Stimulated activated CD4-positive, alpha-beta T cell treated with anti-CD3 and anti-CD28 coated beads, Interleukin-1b, Interleukin-23, amount 100 ng/mL, for 4 hours (primary cell): ENCODE measurements around the gene NUDC.
A peak's percentile ranks its signal among the peaks of the same experiment; 100 is the strongest.
"Not testable (repeated sequence)": the region's sequence is repeated elsewhere in the genome, so short reads cannot be mapped to it uniquely, and the experiment has no call there.

ENCODE experiments used
- DNase-seq, 2 donors: peaks; one replicate each; pipeline ENCODE4 v3.0.0-alpha.2; 2020; ENCODE audit warnings: low read depth in 2 of 2

The NUDC gene

DNA sequence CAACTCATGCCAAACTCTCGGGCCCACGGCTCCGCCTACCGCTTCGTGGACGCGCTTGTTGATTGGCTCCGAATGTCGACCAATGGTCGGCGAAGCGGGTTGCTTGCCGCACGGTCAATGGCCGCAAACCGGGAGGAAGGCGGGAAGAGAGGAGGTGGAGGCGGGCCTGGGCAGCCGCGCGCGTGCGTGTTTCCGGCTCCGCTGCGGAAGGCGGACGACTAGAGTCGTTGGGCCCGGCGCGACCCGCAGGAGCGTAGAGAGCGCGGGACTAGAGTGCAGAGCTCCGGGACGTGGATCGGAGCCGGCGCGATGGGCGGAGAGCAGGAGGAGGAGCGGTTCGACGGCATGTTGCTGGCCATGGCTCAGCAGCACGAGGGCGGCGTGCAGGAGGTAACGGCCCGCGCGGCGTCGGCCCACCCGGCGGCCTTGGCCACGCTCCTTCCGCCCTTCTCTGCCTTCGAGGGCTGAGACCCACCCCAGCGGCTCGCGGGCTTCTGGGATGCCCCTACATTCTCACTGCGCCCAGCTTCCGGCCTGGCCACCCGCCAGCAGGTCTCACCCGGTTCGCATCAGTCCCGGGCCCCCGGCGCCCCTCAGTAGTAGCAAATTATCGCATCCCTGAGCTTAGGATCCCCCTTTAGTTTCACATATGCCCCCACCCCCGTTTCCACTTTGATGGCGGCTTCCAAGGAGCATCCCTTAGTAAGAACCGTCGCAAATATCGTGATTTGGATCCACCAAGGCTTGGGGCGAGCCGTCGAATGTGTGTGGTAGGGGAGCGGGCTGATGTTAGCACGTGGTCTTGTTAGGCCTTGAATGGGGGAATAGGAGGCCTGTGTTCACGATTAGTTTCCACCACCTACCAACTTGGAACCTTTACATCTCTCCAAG lies at the start of gene NUDC:
NUDC (plus strand) TSS at position 204 of the 891 bp plus-strand sequence; CDS start at position 310, 106 bp downstream.
- DNase-seq = peak; percentile 87 to 92

DNA sequence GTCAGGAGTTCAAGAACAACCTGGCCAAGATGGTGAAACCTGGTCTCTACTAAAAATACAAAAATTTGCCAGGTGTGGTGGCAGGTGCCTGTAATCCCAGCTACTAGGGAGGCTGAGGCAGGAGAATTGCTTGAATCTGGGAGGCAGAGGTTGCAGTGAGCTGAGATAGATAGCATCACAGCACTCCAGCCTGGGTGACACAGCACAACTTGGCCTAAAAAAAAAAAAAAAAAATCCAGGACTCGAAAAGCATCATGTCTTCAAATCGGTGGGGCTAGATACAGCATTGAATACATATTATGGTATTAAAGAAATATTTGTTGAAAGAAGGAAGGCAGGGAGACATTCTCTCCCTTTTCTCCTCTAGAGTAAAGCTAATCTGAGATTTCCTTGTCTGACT lies 48.4 kb upstream of the NUDC start:
- not testable (repeated sequence) for DNase-seq

DNA sequence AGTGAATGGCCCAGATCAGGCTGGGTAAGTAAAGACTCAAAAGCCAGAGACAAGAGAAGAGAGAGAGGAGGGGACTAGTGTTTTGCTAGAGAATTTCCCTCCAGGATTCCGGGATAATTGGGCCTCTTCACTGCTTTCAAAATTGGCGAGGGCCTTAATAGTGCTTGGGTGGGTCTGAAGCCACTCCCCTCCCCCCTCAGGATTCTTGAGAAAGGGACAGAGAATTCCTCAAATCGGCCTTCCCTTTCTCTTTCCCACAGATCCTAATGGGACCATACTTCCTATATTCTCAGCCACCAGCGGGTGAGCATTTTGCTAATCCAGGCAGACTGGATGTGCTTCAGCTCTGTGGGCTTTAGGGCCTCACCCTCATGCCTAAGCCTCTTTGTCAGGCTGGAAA lies 46.6 kb upstream of the NUDC start:
- DNase-seq = no peak

DNA sequence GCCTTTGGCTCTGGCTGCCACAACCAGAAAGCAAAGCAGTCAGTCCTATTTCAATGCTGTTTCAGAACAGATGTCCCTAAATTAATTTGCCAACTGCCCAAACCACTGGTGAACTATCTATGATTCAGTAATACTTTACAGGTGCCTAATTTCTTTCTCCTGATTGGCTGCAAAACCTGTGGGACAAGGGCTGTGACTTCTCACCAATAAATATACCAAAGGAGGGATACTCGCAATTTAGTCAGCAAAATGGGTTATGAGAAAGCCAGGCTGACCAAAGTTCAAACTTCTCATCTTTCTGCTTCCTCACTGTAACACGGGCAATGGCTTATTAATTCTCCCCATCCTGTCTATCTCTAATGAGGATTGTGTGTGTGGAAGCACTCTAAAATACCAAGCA lies 44.2 kb upstream of the NUDC start:
- DNase-seq = no peak

DNA sequence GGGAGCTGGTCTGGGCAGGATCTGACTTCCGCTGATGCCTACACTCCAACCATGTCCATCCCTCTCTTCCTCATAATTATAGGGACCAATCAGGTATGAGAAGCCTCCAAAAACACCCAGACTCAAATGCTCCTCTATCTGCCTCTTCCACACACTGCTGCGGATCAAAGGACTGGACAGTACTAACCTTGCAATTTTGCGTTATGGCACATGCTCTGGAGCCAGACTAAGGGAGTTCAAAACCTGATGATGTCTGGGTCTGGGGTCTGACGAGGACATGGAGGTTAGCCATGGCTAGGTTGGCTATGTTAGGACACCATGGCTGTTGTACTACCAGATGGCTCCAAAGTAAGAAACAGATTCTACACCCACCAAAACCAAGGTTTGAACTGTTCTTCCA lies 41.8 kb upstream of the NUDC start:
- no peak for DNase-seq

DNA sequence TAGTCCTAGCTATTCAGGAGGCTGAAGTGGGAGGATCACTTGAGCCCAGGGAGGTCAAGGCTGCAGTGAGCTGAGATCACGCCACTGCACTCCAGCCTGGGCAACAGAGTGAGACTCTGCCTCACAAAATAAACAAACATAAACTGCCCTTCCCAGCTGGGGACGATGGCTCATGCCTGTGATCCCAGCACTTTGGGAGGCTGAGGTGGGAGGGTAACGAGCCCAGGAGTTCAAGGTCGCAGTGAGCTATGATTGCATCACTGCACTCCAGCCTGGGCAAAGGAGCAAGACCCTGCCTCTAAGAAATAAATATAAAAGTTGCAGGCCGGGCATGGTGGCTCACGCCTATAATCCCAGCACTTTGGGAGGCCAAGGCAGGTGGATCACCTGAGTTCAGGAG lies 39.9 kb upstream of the NUDC start:
- not testable (repeated sequence) for DNase-seq

DNA sequence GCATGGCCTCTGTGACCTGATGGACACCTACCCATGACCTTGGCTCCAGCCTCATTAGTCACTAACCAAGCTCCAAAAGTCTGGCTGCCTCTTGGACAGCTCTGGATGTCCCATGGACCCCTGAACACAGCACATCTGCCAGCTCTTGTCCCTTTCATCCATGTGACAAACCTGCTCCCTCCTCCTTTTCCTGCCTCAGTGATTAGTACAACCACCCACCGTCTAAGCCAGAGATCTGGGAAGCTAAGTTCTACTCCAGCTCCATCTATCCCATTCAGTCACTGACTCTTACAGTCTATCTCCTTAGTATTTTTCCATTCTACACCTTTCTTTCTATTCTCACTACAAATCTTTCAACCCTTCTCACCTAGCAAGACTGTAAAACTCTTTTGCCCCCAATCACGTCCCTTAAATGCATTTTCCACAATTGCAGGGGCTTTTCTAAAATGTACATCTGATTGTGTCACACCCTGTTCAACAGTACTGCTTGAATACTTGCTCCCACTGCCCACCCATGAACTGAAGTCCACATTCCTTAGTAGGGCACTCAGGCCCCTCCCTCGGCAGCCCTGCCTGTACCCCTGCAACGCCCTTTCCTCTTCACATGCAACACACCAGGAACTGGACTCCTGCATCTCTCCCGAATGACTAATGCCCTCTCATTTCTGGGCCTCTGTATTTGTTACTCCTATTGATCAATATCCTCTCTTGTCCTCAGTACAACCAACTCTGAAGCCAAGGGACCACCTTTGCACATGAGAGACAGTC lies 38.7 kb upstream of the NUDC start:
- no peak for DNase-seq

DNA sequence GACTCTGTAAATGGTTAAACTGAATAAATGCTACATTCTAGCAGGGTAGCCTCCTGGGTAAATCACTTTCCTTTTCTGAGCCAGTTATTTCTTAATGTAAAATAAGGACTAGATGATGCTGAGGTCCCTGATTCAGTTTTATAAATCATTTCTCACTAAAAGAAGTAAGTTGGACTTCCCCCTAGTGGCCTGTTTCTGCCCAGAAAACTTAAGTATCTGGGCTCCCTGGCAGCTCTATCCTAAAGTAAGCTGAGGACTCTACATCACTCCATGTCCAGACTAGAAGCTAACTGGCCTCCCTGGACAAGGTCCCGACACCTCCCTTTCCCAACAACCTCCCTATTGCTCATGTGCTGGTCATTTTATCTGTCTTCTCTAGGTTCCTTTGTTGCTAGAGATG lies 34.4 kb upstream of the NUDC start:
- no peak for DNase-seq

DNA sequence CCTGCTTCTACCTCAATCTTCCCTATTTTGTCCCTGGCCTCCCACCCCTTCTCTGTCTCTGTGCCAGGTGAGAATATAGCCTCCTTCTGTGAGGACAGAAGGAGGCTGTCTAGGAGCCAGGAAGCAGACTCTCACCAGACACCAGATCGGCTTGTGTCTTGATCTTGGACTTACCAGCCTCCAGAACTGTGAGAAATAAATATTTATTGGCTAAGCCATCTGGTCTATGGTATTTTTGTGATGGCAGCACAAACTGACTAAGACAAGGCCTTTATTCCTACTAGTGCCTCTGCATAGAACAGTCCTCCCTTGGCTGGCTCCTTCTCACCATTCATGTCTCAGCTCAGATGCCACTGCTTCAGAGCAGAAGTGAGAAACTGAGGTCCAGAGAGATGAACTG lies 33.3 kb upstream of the NUDC start:
- no peak for DNase-seq

DNA sequence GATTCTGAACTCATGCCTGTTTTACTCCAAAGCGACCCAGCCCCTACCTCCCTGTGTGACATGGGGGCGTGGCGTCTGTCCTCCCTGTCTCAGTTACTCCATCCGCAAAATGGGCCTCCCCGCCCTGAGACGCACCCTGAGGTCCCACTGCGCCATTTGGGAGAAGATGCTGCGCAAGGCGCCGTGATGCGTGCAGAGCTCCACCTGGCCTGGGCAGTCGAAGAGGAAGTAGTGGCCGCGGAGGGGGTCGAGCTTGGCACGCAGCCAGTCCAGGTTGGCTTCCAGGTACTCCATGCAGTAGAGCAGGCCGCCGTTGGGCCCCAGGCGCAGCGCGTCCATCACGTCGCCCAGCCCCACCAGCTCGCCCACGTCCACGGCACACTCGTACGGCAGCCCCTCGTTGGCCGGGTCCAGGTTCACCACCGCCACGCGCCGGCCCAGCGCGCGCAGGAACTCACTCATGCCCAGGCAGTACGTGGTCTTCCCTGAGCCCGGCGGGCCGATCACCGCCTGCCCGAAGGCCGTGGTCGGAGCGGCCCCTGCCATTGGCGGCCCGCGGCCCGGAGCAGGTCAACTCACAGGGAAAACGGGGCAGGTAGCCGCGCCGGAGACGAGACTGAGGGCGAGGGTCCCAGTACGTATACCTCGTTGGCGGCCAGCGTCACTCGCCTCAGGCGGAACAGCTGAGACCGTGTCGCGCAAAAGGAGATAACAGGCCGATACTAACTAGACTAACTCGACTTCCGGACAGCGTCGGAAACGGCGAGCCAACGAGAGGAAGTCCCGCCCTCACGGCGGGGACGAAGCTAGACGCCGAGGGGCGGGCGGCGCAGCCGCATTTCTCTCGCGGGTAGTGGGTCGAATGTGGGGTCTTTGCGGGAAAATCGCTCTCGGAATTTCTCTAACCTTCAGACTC lies 31.7 kb upstream of the NUDC start, which contains the start of gene GPN2:
GPN2 (minus strand) TSS at position 733 of the 916 bp plus-strand sequence; CDS start at position 546, 187 bp downstream.
- peak; percentile 54 to 68 for DNase-seq

DNA sequence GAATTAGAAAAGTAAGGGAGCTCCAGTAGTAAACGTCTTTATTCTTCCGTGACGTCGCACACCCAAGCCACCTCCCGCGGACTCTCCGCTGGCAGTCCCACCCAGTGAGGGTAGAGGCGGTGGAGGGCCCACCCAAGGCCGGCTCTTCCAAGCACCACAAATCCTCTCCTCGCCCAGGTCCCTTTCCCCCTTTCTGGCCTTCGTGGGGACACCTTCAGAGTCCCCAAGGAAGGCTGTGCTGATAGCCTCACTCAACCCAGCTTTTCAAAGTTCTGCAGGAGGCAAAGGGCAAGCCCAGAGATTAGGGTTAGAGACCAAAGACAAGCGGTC lies 31.1 kb upstream of the NUDC start:
- no peak for DNase-seq

DNA sequence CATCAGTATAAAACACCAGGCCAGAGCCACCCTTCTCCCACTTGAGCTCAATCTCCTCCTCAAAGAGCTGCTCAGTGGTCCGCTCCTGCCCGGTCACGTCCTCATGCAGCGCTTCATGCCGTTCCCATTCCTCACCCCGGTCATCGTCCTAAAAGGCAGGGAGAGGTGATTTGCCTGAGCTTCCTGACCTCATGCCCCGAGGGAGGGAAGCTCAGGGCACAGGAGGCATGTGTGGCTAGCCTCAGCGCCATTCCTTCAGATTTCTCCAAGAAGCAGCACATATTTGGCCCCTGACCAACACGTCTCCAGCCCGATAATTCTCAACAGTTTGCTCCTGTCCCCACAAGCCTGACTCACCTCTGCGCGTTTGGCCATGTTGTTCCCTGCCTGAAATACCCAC lies 27.3 kb upstream of the NUDC start:
- DNase-seq = no peak

DNA sequence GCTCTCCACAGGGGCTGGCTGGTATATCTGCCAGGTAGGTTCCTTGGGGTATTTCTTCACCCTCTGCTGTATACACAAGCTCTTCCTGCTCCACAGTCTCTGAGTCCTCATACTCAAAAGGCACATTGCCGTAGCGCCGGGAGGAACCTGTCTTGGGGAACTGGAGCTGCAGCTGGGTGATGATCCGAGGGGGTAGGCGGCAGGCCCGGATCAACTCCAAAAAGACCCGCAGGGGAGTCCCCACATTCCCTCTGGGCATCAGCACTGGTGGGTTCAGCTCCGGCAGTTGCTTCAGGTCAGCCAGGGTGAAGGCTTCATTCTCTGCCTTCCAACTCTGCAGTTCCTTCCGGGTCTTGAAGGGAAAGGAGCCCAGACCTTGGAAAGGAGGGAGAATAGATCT lies 24.2 kb upstream of the NUDC start:
- DNase-seq = no peak

DNA sequence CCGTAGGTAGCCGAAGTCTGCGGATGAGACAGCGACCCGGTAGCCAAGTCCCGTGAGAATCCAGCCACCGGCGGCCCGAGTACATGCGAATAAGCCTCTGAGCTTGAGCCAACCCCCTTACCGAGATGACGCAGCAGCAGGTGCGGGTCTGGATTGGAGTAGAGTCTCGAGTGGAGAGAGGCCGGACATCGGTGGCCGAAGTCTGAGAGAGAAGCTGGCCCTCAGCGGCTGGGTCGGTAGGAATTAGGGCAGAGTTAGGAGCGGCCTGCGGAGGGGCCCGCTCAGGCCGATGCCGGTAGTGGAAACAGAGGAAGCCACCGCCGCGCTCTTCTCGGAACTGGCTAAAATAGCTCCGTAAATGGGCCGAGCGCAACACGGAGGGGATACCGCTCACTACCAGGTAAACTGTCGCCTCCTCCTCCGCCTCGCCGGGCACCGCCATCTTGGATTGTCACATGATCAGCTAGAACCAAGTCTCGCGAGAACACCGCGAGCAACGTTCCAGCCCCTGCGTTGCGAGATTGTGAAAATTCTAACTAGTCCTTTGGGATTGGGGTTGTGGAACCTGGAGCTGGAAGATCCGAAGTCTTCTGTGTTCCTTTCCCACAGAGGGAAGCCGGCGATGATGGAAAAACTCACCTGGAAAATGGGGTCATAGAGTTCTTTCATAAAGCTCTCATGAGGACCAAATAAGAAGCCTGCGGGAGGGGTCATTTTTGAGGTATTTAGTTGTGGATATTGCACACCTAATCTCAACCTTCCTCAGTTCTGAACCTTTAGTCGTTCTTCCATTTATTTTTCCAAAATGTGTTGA lies 21.3 kb upstream of the NUDC start, which contains the start of gene GPATCH3:
GPATCH3 (minus strand) TSS at position 467 of the 814 bp plus-strand sequence; CDS start at position 442, 25 bp downstream.
- DNase-seq = peak; percentile 77 to 84

DNA sequence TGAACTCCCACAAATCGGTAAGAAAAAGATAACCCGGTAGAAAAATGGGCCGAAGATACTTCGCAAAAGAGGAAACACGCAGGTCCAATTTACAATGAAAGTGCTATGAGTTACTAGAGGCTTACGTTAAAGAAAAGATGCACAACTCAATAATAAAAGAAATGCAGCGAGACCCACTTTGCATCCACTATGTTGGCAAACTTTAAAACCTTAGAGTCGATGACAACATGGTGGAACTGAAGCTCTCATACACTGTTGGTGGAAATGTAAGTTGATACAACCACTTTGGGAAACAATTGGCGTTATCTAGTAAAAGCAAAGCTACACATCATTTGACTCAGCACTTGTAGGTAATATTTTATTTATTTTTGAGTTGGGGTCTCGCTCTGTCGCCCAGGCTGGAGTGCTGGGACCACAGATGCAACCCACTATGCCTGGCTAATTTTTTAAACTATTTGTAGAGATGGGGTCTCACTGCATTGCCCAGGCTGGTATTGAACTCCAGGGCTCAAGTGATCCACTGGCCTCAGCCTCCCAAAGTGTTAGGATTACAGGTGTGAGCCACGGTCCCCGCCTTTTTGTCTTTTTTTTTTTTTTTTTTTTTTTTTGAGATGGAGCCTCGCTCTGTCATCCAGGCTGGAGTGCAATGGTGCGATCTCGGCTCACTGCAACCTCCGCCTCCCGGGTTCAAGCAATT lies 20.6 kb upstream of the NUDC start:
- DNase-seq = no peak

DNA sequence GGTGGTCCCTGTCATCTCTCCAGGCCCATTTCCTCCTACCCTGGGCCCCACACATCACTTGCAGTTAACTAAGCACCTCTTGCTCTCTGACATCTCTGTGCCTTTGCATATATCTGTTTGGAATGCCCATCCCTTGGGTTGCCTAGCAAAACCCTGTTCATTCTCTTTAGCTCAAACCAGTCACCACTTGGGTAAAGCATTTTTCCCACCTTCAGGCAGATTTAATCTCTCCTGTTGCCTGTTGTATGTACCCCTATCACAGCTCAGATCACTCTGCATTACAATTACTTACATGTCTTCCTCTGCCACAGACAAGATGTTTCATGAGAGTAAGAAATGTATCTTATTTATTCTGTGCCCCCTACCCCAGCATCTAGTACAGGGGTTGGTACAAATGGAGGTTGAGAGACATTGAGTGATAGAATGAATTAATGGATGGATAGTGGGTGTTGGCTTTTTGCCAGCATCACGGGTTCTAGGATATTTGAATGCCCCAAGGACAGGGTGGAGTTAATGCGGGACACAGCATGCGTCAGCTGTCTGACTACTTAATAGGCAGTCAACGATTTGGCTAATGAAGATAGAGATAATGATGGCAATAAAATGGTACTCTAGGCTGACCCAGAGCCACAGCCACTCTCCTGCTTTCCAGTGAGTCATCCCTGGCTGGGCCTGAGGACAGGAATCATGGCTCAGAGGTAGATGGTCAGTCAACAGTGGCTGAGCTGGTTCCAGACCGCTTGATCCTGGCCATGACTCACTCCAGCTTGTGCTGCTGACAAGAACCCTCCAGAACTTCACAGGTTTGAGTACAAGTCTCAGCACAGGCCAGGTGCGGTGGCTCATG lies 14.2 kb upstream of the NUDC start:
- DNase-seq = no peak

DNA sequence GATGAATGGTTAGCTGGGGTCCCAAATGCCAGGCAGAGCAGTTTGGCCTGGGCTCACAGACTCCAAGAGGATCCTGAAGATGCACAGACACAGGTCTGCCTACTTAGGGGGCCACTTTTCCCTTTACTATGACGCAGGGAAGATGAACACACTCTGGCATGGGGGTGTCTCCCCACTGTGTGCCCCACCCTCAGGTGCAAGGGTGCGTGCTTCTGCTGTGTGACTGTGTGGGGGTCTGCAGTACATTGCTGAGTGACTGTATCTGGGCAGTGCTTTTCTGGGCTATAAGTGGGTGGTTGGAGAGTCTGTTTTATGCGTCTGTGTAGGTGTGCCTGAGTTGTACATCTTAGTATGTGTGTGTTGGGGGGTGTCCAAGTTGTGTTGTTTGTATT lies 11.6 kb upstream of the NUDC start:
- no peak for DNase-seq

DNA sequence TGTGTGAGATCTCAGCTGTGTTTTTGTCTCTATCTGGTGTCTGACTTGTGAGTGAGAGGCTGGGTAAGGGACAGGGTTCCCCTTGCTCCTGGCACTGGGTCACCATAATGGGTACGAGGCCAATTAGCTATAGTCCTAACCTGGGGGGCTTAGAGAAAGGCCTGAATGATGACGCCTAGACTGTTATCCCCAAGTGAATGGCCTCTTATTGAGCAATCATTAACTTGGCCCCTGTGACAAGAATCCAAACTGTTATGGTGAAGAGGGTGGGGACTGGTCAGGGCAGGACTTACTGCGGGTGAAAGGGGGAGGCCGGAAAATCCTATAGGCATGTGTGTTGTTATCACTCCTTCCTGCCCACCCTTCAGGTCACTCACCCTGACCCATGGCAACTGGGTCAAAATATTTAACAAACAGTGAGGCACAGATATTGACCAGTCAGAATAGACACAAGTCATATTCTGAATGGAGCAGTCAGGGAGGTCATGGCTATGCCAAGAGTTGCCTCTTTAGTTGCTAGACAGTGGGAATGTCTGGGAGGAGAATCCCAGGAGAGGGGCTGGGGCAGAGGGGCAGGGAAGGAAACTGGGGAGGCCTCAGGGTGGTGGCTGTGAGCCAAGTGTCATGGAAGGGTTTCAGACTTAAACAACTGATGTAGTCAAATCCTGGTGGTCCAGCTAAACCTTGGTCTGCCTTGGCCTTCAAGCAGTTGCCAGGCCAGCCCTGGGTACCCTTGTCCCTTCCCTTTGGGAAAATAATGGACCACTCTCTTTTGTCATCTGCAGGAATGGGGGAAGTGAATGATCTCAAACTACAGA lies 11.0 kb upstream of the NUDC start:
- DNase-seq = no peak
